GM18505 (cell line): Measurements from ENCODE around the gene KCNT1.
"Not testable (repeated sequence)": the region's sequence is repeated elsewhere in the genome, so short reads cannot be mapped to it uniquely, and the experiment has no call there.

Experiments
- ATAC-seq: cut with Tn5 transposase; IDR thresholded peaks from one replicate; pipeline ENCODE4 v1.9.1; 2021; ENCODE audit not compliant: unreplicated experiment
- POLR2A ChIP-seq: IDR thresholded peaks from 4 replicates; pipeline ENCODE4 v1.6.1; 2011; ENCODE audit warnings: borderline replicate concordance; ENCODE audit not compliant: insufficient read depth, insufficient read length; ENCODE audit errors: extremely low read depth

Gene KCNT1

GRCh38 chr9:135666534-135667462, 35.2 kb upstream of the KCNT1 start:
- ATAC-seq = no peak
- no peak for TF ChIP-seq POLR2A

- ATAC-seq = no peak
- no peak for TF ChIP-seq POLR2A
Measured at GRCh38 chr9:135667463-135668001, 34.5 kb upstream of the KCNT1 start.

- not testable (repeated sequence) for ATAC-seq
Measured at GRCh38 chr9:135669018-135669417, 33.0 kb upstream of the KCNT1 start.

GRCh38 chr9:135669616-135670285, 32.2 kb upstream of the KCNT1 start:
- ATAC-seq = no peak

DNA sequence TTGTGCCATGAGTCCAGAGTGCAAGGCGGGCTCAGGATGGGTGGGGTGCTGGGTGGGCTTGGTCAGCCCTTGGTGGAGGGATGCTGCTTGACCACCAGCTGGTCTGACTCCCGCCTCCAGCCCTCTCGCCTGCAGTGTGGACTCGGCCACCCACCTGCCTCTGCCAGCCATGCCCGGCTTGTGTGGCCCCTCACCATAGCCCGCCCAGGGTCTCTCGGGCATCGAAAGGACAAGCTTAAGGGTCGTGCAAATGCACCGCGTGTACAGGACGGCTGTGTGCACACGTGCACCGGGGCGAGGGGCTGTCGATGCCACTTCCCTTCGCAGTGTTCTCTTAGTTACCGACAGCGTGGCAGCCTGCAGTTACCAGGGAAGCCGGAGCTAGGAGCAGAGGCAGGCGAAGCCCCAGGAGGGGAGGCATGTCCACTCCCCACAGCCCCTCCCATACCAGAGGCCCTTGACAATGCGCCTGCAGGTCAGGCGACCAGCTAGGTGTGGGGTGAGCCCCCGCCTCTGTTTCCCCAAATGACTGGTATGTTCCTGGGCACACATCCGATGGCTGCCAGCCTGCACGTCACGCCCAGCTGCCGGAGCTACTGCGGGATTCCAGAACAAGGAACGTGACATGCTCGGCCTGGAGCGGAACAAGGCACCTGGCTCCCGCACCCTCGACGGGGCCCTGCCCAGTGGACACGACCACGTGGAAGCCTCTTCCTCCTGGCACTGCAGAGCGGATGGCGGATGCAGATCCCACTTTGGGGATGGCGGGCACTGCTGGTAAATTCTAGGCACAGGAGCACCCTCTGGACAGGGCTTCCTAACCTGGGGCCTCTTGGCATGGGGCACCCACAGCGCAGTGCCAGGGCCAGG, 31.0 kb upstream of the KCNT1 start:
- no peak for TF ChIP-seq POLR2A
- ATAC-seq = no peak

More at GRCh38 chr9:135669616-135670285, 32.2 kb upstream of the KCNT1 start:
- TF ChIP-seq POLR2A = no peak

- TF ChIP-seq POLR2A = no peak
- ATAC-seq = no peak
Measured at GRCh38 chr9:135671591-135672041, 30.4 kb upstream of the KCNT1 start.

- ATAC-seq = not testable (repeated sequence)
Measured at GRCh38 chr9:135672786-135673185, 29.2 kb upstream of the KCNT1 start.

GRCh38 chr9:135673941-135674340, 28.0 kb upstream of the KCNT1 start:
- ATAC-seq = no peak
- no peak for TF ChIP-seq POLR2A

DNA sequence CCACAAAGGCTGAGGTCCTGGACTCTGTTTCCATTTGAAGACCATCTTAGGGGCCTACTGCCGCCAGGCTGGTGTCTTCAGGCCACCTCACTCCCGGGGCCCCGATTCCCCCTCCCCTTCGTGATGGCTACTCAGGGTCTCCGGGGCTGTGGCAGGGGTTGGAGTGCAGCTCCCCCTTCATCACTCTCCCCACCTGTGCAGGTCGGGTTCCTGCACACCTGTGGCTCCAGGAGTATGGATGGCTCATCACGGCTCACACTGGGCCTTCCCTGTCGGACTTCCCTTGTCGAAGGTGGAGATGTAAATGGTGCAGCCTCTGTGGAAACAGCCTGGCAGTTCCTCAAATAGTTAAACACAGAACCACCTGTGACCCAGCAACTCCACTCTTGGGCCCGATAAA, 27.0 kb upstream of the KCNT1 start:
- TF ChIP-seq POLR2A = no peak

GRCh38 chr9:135676891-135677290, 25.1 kb upstream of the KCNT1 start:
- TF ChIP-seq POLR2A = no peak
- no peak for ATAC-seq

More for the DNA sequence above, 27.0 kb upstream of the KCNT1 start:
- ATAC-seq = no peak

- no peak for TF ChIP-seq POLR2A
- ATAC-seq = no peak
Measured at GRCh38 chr9:135677641-135678168, 24.3 kb upstream of the KCNT1 start.

DNA sequence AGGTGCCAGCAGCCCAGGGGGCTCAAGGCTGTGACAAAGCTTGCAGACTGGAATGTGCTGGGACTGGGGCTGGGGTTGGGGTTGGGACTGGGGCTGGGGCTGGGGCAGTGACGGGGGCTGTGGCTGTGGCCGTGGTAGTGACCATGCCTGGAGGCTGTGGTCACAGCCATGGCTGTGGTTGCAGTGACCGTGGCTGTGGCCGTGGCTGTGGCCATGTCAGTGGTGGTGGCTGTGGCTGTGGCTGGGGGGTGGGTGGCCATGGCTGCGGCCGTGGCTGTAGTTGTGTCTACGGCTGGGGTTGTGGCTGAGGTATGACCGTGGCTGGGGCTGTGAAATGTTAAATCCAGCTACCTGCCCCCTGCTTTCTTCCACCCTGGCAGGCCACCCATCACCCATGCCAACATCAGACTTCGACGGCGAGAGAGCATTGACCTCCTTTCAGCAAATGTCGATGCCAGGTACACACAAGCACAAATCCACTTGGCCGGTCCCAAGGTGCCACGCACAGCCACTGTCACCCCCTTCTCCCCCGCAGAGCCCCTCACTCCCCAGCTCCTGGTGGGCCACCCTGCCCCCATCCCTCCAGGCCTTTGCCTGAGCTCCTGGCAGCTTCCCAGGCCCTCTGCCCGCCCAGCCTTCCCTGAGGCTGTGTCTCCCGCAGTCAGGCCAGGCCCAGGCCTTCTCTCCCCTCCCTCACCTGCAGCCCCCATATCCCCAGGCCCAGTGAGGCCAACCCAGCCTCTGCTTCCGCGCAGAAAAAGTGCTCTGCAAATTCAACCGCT, 23.6 kb upstream of the KCNT1 start:
- no peak for ATAC-seq
- no peak for TF ChIP-seq POLR2A
